Measurements from ENCODE around the gene SH2D5.

SH2D5 gene

GRCh38 chr1:20724364-20725188 lies 7.9 kb downstream of the SH2D5 start:
- peaks cover 0 to 3% of the 10 kb centered on the region in 2 experiments for H3K4me1 ChIP-seq (ENCODE audit: control insufficient read depth in 1 of 2, insufficient read depth in 1 of 2, low read depth in 1 of 2, low read length in 1 of 2)
- H3K4me3 ChIP-seq (ENCODE audit: low read depth in 1 of 2, low read length in 1 of 2) = no peak overlapping the region
- no peaks in the 10 kb centered on the region for H3K9me3 ChIP-seq
- no peak overlapping the region for H3K27ac ChIP-seq
- H3K36me3 ChIP-seq = no peaks in the 10 kb centered on the region
- TF ChIP-seq CTCF (IDR thresholded peaks at IDR 0.05) = no peak
- peaks cover 63% of the 10 kb centered on the region for H3K27me3 ChIP-seq

GRCh38 chr1:20723537-20724363 lies 8.8 kb downstream of the SH2D5 start:
- Histone ChIP-seq H3K4me3 (ENCODE audit: low read depth in 1 of 2, low read length in 1 of 2) (no peak overlapping the region), H3K9me3 (no peaks in the 10 kb centered on the region), H3K27ac (no peak overlapping the region), H3K4me1 (ENCODE audit: control insufficient read depth in 1 of 2, insufficient read depth in 1 of 2, low read depth in 1 of 2, low read length in 1 of 2) (peaks cover 0 to 3% of the 10 kb centered on the region in 2 experiments), H3K36me3 (no peaks in the 10 kb centered on the region), H3K27me3 (peaks cover 63% of the 10 kb centered on the region)
- no peak for TF ChIP-seq CTCF (IDR thresholded peaks at IDR 0.05)

- no peaks in the 10 kb centered on the region for H3K36me3 ChIP-seq
- TF ChIP-seq CTCF (IDR thresholded peaks at IDR 0.05) = no peak
- no peak overlapping the region for H3K27ac ChIP-seq
- H3K9me3 ChIP-seq = no peaks in the 10 kb centered on the region
- H3K27me3 ChIP-seq = peaks cover 63% of the 10 kb centered on the region
- peaks cover 1% of the 10 kb centered on the region in 2 experiments for H3K4me1 ChIP-seq (ENCODE audit: control insufficient read depth in 1 of 2, insufficient read depth in 1 of 2, low read depth in 1 of 2, low read length in 1 of 2)
- H3K4me3 ChIP-seq (ENCODE audit: low read depth in 1 of 2, low read length in 1 of 2) = no peak overlapping the region
Observed at GRCh38 chr1:20723159-20723536, 9.4 kb downstream of the SH2D5 start.

GRCh38 chr1:20721117-20722061 lies 11.1 kb downstream of the SH2D5 start:
- Histone ChIP-seq H3K27ac (no peak overlapping the region), H3K27me3 (peaks cover 69% of the 10 kb centered on the region), H3K4me3 (ENCODE audit: low read depth in 1 of 2, low read length in 1 of 2) (no peak overlapping the region), H3K4me1 (ENCODE audit: control insufficient read depth in 1 of 2, insufficient read depth in 1 of 2, low read depth in 1 of 2, low read length in 1 of 2) (peaks cover 5 to 11% of the 10 kb centered on the region in 2 experiments), H3K36me3 (no peaks in the 10 kb centered on the region), H3K9me3 (no peaks in the 10 kb centered on the region)
- TF ChIP-seq CTCF (IDR thresholded peaks at IDR 0.05) = no peak

GRCh38 chr1:20720631-20721091 lies 11.8 kb downstream of the SH2D5 start:
- Histone ChIP-seq H3K36me3 (no peaks in the 10 kb centered on the region), H3K4me1 (ENCODE audit: control insufficient read depth in 1 of 2, insufficient read depth in 1 of 2, low read depth in 1 of 2, low read length in 1 of 2) (peaks cover 5 to 11% of the 10 kb centered on the region in 2 experiments), H3K9me3 (no peaks in the 10 kb centered on the region), H3K27me3 (peaks cover 69% of the 10 kb centered on the region), H3K27ac (no peak overlapping the region), H3K4me3 (ENCODE audit: low read depth in 1 of 2, low read length in 1 of 2) (no peak overlapping the region)
- no peak for TF ChIP-seq CTCF (IDR thresholded peaks at IDR 0.05)

Measured in neutrophil (primary cell).